Measurements from ENCODE around the gene OR10V1.

The OR10V1 gene

DNA sequence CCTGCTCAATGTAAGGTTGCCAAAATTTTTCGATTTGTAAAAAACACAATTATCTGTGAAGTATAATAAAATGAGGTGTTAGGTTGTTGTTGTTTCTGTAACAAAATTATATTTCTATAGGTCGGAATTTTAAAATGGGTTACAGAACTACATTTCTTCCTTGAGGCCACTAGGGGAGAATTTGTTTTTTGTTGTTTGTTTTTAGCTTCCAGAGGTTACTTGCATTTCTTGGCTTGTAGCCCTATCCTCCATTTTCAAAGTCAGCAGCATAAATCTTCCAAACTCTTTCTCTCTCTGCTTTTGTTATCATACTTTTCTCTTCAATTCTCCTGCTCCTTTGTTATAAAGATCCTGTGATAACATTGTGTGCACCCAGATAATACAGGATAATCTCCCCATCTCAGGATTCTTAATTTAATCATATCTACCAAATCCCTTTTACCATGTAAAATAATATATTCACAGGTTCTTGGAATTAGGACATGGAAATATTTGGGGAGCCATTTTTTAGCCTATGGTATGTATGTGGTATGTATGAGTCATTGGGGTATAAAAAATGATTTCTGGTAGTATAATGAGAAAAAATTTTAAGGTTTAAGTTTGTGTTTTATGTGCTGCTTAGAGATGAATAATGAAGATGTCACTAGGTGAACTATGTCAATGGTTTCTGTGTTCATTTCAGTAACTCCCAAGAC lies 35.4 kb downstream of the OR10V1 start:
- TF ChIP-seq, protein P1, sequence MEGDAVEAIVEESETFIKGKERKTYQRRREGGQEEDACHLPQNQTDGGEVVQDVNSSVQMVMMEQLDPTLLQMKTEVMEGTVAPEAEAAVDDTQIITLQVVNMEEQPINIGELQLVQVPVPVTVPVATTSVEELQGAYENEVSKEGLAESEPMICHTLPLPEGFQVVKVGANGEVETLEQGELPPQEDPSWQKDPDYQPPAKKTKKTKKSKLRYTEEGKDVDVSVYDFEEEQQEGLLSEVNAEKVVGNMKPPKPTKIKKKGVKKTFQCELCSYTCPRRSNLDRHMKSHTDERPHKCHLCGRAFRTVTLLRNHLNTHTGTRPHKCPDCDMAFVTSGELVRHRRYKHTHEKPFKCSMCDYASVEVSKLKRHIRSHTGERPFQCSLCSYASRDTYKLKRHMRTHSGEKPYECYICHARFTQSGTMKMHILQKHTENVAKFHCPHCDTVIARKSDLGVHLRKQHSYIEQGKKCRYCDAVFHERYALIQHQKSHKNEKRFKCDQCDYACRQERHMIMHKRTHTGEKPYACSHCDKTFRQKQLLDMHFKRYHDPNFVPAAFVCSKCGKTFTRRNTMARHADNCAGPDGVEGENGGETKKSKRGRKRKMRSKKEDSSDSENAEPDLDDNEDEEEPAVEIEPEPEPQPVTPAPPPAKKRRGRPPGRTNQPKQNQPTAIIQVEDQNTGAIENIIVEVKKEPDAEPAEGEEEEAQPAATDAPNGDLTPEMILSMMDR (IDR thresholded peaks at IDR 0.05): no peak
- no peak for DNase-seq (ENCODE audit: low spot score)
- Histone ChIP-seq H3K4me3 (no peak overlapping the region), H3K27ac (no peak overlapping the region)

GRCh38 chr11:59676205-59676604 lies 37.4 kb downstream of the OR10V1 start:
- DNase-seq (ENCODE audit: low spot score): no peak
- TF ChIP-seq, protein P1 (IDR thresholded peaks at IDR 0.05): no peak

DNA sequence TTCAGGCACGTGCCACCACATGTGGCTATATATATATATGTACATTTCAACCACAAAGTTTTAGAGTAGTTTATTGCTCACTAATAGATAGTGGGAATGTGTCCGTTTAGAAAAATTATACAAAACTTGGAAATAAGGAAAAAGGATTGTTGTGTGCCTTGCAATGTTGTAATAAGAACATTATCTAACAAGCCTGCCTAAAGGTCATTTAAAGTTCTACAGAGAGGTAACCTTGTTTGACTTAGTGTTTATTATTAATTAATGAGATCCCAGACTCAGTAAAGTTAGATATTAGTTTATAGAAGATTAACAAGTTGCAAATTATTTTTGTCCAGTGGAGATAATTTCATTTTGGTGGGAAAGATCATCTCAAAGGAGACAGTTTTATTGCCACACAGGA lies 39.4 kb downstream of the OR10V1 start:
- TF ChIP-seq, protein P1 (IDR thresholded peaks at IDR 0.05): no peak

More at GRCh38 chr11:59676205-59676604, 37.4 kb downstream of the OR10V1 start:
- H3K4me3 ChIP-seq: no peak overlapping the region
- no peak overlapping the region for H3K27ac ChIP-seq

DNA sequence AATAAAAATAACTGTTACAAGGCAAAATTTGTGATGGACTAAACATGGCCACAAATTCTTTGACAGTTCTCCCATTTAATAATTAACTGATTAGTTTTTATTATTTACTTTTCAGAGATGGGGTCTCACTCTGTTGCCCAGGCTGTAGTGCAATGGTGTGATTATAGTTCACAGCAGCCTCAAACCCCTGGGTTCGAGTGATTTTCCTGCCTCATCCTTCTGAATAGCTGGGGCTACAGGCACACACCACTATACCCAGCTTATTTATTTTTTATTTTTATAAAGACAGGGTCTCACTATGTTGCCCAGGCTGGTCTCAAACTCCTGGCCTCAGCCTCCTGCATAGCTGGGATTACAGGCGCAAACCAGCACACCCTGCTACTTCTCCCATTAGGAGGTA lies 40.4 kb downstream of the OR10V1 start:
- no peak overlapping the region for H3K27ac ChIP-seq
- no peak overlapping the region for H3K4me3 ChIP-seq
- TF ChIP-seq, protein P1 (IDR thresholded peaks at IDR 0.05): no peak
- DNase-seq (ENCODE audit: low spot score): no peak

More for the DNA sequence above, 39.4 kb downstream of the OR10V1 start:
- no peak for DNase-seq (ENCODE audit: low spot score)
- Histone ChIP-seq H3K27ac (no peak overlapping the region), H3K4me3 (no peak overlapping the region)

- TF ChIP-seq, protein P1 (IDR thresholded peaks at IDR 0.05): no peak
- no peak for DNase-seq (ENCODE audit: low spot score)
- H3K27ac ChIP-seq: no peak overlapping the region
- no peak overlapping the region for H3K4me3 ChIP-seq
These were observed 42.2 kb downstream of the OR10V1 start for GRCh38 chr11:59671471-59671870.

DNA sequence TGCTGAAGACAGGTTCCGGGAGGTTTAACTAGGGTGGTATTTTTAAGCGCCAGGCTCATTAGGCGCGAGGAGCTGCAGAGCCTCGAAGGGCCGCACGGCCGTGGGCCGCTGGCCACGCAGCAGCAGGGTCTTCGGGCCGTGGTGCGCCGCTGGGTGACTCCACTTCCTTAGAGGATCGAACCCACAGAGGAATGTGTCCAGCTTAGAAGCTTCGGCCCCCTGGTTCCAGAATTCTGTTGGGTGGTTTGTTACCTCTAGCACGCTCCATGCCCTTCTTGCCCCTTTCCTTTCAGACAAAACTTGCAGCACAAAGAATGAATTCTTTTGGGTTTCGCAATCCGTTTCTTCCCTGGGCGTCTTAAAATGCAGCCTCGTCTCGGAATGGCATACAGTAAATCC lies 44.0 kb downstream of the OR10V1 start:
- peak overlapping the region; percentile 97 to 99 for H3K27ac ChIP-seq
- peak overlapping the region; percentile 86 for H3K4me3 ChIP-seq
- peak; percentile 78 for DNase-seq (ENCODE audit: low spot score)
- TF ChIP-seq, protein P1 (IDR thresholded peaks at IDR 0.05): no peak

GRCh38 chr11:59668950-59669610 lies 44.6 kb downstream of the OR10V1 start, which contains the start of gene PATL1:
PATL1 (minus strand) TSS chr11:59669037; CDS start chr11:59668895, 142 bp downstream.
- DNase-seq (ENCODE audit: low spot score): peak; percentile 99
- peak within 1 kb of the TSS; percentile 97 to 99 for H3K27ac ChIP-seq
- TF ChIP-seq, protein P1 (IDR thresholded peaks at IDR 0.05): no peak
- H3K4me3 ChIP-seq: peak within 1 kb of the TSS; percentile 86
